GM21367 (cell line): ENCODE results near the gene KATNBL1.

Experiments
- ATAC-seq: cut with Tn5 transposase; IDR thresholded peaks from one replicate; pipeline ENCODE4 v1.9.1; 2021; ENCODE audit not compliant: unreplicated experiment

KATNBL1 gene

GRCh38 chr15:34209421-34210282 lies at the start of gene KATNBL1:
Gene KATNBL1 (minus strand): TSS chr15:34210096. CDS start chr15:34163676, 46,420 bp downstream.
- peak; percentile 86 for ATAC-seq

DNA sequence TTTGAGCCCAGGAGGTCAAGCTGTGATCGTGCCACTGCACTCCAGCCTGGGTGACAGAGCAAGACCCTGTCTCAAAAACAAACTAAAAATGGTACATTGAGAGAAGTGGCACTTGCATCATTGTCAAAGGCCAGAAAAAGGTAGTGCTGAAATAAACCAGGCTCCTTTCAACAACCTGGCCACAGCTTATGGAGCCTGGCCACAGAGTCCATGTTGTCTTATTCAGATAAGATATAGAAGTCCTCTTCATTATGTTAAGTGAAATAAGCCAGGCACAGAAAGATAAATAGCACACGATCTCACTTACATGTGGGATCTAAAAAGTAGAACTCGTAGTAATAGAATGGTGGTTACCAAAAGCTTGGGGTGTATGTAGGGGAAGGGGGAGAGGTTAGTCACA lies 49.7 kb upstream of the KATNBL1 start:
- ATAC-seq: no peak

GRCh38 chr15:34258151-34258550 lies 48.3 kb upstream of the KATNBL1 start:
- ATAC-seq: no peak

GRCh38 chr15:34252545-34252944 lies 42.6 kb upstream of the KATNBL1 start:
- no peak for ATAC-seq

- ATAC-seq: no peak
Observed at GRCh38 chr15:34248190-34248589, 38.3 kb upstream of the KATNBL1 start.

- no peak for ATAC-seq
Observed at GRCh38 chr15:34246276-34246976, 36.5 kb upstream of the KATNBL1 start.

- ATAC-seq: no peak
Observed at GRCh38 chr15:34243226-34243625, 33.3 kb upstream of the KATNBL1 start.

GRCh38 chr15:34242331-34242710 lies 32.4 kb upstream of the KATNBL1 start:
- ATAC-seq: no peak

GRCh38 chr15:34241376-34242330 lies 31.8 kb upstream of the KATNBL1 start:
- no peak for ATAC-seq

DNA sequence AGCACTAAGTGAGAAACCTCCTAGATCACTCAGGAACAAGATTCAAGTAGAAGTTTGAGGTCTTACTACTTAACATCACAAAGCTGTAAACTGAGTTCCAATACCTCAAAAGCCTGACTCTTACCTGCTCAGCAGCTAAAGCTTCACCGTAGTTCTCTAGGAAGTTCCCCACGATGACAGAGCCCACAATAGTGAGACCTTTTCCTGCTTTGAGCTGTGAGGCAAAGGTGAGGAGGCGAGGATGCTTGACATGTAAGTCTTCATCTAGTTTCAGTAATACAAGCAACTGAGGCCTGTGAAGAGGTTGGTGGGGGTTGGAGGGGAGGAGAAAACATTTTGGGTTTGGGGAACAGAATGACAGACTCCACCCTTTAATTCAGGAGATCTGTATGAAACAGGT lies 30.6 kb upstream of the KATNBL1 start:
- no peak for ATAC-seq

DNA sequence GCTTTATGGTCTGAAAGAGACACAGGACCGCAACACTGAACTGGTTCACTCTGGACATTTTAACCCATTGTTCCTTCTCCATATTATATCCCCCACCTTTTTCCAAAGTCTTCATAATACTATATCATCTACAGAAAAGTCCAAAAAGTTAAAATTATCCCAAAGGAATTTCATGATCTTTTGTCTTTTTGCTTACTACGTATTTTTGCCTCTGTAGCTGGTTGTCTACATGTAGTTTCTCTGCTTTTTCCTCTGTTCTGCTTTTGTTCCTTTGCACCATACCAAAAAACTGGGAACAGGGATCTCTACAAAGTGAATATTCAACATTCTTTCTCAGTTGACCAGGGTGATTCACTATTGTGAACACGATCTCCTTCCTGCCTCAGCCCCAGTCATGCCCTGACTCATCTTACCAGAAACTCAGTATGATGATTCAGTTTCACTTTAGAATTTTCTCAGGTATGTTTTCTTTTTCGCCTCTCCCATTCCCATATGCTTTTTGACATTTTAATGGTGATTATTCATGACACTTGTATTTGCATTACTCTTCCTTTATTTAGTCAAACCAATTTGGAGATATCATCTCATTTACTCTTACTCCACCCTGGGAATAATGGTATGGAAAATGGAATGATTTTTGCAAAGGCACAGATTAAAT lies 29.4 kb upstream of the KATNBL1 start:
- ATAC-seq: no peak

GRCh38 chr15:34233614-34234013 lies 23.7 kb upstream of the KATNBL1 start:
- ATAC-seq: no peak

GRCh38 chr15:34223904-34224596 lies 14.2 kb upstream of the KATNBL1 start:
- ATAC-seq: no peak

GRCh38 chr15:34217587-34218225 lies 7.8 kb upstream of the KATNBL1 start:
- no peak for ATAC-seq

DNA sequence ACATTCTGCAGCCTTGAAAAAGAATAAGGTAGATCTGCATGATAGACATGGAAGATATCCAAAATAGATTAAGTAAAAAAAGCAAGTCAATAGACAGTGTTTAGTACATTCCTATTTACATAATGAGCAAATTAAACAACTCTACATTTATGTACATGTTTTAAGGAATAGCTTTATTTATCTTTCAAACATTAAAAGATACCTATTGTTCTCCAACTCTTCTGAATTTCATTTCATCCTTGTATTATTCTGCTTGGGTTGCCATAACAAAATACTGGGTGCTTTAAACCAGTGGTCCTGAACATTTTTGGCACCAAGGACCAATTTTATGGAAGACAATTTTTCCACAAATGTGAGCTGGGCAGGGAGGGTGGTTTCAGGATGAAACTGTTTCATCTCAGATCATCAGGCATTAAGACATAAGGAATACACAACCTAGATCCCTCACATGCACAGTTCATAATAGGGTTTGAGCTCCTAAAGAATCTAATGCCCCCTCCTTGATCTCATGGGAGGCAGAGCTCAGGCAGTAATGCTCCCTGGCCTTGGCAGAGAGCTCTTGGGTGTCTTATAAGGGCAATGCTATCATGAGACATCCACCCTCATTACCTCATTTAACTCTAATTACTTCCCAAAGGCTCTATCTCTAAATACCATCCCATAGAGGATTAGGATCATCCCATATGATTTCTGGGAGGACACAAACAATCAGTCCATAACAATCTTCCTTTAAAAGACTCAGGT lies 6.8 kb upstream of the KATNBL1 start:
- no peak for ATAC-seq

- ATAC-seq: no peak
Observed at GRCh38 chr15:34214135-34214534, 4.2 kb upstream of the KATNBL1 start.

GRCh38 chr15:34213690-34214089 lies 3.8 kb upstream of the KATNBL1 start:
- ATAC-seq: no peak

DNA sequence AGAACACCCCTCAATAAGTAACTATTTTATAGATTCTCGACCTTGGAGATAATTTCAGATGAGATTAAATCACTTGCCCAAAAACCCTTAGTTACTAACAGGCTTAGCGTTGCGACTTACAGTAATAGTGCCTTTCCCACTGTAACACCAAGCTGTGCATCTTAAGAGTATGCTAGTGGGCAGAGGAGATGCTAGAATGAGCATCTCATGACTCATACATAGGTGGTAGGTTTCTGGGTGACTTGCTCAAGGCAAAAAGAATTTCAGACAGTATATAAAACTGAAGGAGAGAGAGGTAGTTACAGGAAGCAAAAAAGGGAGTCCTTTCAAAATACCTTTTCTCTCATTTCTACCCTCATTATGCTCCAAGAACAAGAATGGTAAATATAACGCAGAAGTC lies 3.9 kb downstream of the KATNBL1 start:
- no peak for ATAC-seq

GRCh38 chr15:34203936-34204335 lies 6.0 kb downstream of the KATNBL1 start:
- ATAC-seq: no peak
